Measurements from ENCODE around the gene MELTF. TPM values are rescaled to one million over a fixed set of nuclear protein-coding genes. Genes with fewer than 3 reads are reported as not detected.

Gene MELTF
- total RNA-seq, 6 experiments from 2014 or later: 0.42 to 5.3 (median 2.0) TPM

GRCh38 chr3:197003461-197004385 lies 25.9 kb downstream of the MELTF start:
- H3K27ac ChIP-seq: peak overlapping the region in 1 of 3 donors; percentile 18
- peak in 1 of 4 donors; percentile 4 for ATAC-seq
- peak overlapping the region; percentile 37 to 56 (median 50) for H3K4me3 ChIP-seq
- H3K27me3 ChIP-seq: no peaks in the 10 kb centered on the region
- 100% methylated on average over 2 of the region's 61 CpGs for WGBS (ENCODE audit: insufficient coverage, low coverage, low lambda C conversion rate, missing lambda C conversion rate)
- no peak for TF ChIP-seq CTCF (IDR thresholded peaks at IDR 0.05)
- no peak for TF ChIP-seq POLR2A (IDR thresholded peaks at IDR 0.05)
- peak in 2 of 3 donors; percentile 27 to 67 for DNase-seq
- H3K4me1 ChIP-seq: no peaks in the 10 kb centered on the region
- H3K9me3 ChIP-seq: no peaks in the 10 kb centered on the region
- intact Hi-C loops (cut with DNase I): loop anchor here (5.0 to 10.0 kb wide), 2 partner anchors 181 to 184 kb away; no protein-coding TSS in a partner anchor
- no peaks in the 10 kb centered on the region for H3K36me3 ChIP-seq

- Histone ChIP-seq H3K4me3 (peak overlapping the region; percentile 45 to 56 (median 50)), H3K36me3 (no peaks in the 10 kb centered on the region), H3K4me1 (no peaks in the 10 kb centered on the region), H3K27me3 (no peaks in the 10 kb centered on the region), H3K9me3 (no peaks in the 10 kb centered on the region), H3K27ac (peak overlapping the region in 1 of 3 donors; percentile 18)
- intact Hi-C loops (cut with DNase I): loop anchor here (5.0 to 10.0 kb wide), 2 partner anchors 182 to 184 kb away; no protein-coding TSS in a partner anchor
- ATAC-seq (peak; percentile 91 to 95 (median 92)), DNase-seq (peak; percentile 89 to 94 (median 91))
- TF ChIP-seq CTCF (IDR thresholded peaks at IDR 0.05) (peak; percentile 65 to 90 (median 78)), POLR2A (IDR thresholded peaks at IDR 0.05) (no peak)
- WGBS (ENCODE audit: insufficient coverage, low coverage, low lambda C conversion rate, missing lambda C conversion rate): no CpG with 5 or more reads among the region's 113 CpGs
These were observed 26.7 kb downstream of the MELTF start for GRCh38 chr3:197002701-197003454.

GRCh38 chr3:197001972-197002700 lies 27.5 kb downstream of the MELTF start:
- no peaks in the 10 kb centered on the region for H3K27me3 ChIP-seq
- DNase-seq: peak; percentile 46 to 55 (median 47)
- H3K9me3 ChIP-seq: no peaks in the 10 kb centered on the region
- no peaks in the 10 kb centered on the region for H3K36me3 ChIP-seq
- intact Hi-C loops (cut with DNase I): loop anchor here (5.0 to 10.0 kb wide), 2 partner anchors 183 to 185 kb away; no protein-coding TSS in a partner anchor
- H3K27ac ChIP-seq: peak overlapping the region in 1 of 3 donors; percentile 18
- peak overlapping the region; percentile 45 to 56 (median 50) for H3K4me3 ChIP-seq
- WGBS (ENCODE audit: insufficient coverage, low coverage, low lambda C conversion rate, missing lambda C conversion rate): 56% methylated on average over 19 of the region's 55 CpGs
- H3K4me1 ChIP-seq: no peaks in the 10 kb centered on the region
- TF ChIP-seq POLR2A (IDR thresholded peaks at IDR 0.05) (no peak), CTCF (IDR thresholded peaks at IDR 0.05) (no peak)
- ATAC-seq: peak in 1 of 4 donors; percentile 6

Measured in right lobe of liver (tissue), 6 donors.